AG10803 (cell line): ENCODE results near the gene DGKG.
A peak's percentile ranks its signal among the peaks of the same experiment; 100 is the strongest.

Experiments used
- DNase-seq: peaks from one replicate; pipeline ENCODE4 v3.0.0; 2010; ENCODE audit warnings: low read depth
- H3K4me3 ChIP-seq: 2 replicates; pipeline ENCODE4 v1.5.1; 2011; ENCODE audit warnings: mild to moderate bottlenecking, low read length, control low read depth
- TF ChIP-seq, protein P1 (sequence below): conservative IDR thresholded peaks from 2 replicates; pipeline ENCODE4 v1.5.1; 2011; ENCODE audit warnings: mild to moderate bottlenecking, low read length, control low read depth, inconsistent platforms

DGKG gene

DNA sequence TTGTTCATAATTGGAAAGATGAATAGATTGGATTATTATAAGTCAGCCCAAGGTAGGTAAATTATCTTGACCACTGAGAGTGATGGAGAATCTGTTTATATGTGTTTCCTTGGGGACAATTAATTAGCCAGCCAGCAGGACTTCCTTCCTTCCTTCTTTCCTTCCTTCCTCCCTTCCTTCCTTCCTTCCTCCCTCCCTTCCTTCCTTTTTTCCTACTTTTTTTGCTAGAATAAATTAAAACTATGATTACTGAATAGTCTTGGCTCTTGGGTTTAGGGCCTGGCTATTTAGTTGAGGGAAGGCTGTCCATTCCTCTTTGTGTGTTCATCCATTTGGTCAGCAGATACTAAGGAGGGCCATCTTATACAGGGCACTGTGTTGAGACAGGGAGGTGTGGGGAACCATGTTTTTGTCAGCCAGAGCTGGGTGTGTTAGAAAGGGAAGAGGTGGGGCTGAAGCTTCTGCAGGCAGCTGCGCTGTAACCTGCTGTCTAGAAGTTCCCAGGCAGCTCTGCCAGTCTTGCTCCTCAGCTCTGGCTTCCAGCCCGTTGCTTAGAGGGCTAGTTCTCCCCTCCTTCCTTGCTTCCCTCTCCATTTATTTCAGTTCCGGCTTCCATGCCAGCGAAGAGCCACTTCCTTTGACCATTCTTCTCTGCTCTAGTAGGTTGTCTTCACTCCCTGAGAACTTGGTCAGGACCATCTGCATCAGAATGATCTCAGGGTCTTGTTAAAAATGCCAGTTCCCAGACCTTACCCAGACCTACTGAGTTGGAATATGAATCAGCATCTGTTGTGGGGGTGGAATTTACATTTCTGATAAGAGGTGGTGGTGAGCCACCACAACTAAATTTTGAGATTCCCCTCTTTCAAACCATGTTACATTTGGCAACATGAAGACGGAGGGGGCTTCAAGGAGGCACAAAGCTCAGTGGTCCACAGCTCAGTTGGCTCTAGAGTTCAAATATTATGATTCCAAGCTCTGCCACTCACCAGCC, 113.9 kb downstream of the DGKG start:
- no peak overlapping the region for H3K4me3 ChIP-seq
- TF ChIP-seq, protein P1, sequence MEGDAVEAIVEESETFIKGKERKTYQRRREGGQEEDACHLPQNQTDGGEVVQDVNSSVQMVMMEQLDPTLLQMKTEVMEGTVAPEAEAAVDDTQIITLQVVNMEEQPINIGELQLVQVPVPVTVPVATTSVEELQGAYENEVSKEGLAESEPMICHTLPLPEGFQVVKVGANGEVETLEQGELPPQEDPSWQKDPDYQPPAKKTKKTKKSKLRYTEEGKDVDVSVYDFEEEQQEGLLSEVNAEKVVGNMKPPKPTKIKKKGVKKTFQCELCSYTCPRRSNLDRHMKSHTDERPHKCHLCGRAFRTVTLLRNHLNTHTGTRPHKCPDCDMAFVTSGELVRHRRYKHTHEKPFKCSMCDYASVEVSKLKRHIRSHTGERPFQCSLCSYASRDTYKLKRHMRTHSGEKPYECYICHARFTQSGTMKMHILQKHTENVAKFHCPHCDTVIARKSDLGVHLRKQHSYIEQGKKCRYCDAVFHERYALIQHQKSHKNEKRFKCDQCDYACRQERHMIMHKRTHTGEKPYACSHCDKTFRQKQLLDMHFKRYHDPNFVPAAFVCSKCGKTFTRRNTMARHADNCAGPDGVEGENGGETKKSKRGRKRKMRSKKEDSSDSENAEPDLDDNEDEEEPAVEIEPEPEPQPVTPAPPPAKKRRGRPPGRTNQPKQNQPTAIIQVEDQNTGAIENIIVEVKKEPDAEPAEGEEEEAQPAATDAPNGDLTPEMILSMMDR = no peak
- no peak for DNase-seq

DNA sequence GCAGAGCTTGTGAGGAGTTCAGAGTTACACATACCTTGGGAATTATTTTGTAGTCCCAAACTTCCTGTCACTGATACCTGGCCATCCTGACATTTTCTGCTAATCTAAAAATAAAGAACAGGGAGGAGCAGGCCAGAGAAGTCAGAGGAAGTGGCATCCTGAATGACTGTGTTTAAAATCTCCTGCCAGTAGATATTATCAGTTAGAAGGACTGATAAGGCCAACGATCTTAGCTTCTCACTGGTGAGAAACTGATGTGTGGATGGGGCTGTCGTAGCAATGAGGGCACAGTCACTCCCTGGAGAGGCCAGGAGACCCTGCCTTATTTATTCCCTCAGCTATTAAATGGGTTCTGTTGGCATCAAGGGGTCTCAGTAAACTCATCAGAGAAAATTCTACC, 115.1 kb downstream of the DGKG start:
- H3K4me3 ChIP-seq = no peak overlapping the region
- TF ChIP-seq, protein P1 = no peak
- no peak for DNase-seq

DNA sequence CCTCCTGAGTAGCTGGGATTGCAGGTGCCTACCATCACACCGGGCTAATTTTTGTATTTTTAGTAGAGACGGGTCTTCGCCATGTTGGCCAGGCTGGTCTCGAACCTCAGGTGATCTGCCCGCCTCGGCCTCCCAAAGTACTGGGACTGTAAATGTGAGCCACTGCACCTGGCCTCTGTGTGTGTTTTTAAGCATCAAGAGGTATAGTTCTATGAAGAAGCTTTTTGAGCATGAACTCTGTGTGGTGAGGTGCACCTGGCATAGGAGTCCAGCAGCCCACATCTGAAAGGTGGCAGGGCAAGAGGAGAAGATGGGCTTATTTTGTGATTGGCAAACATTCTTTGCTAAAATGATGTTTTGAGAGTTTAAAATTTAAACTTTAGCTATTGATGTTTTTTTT, 118.0 kb downstream of the DGKG start:
- no peak overlapping the region for H3K4me3 ChIP-seq
- DNase-seq = no peak
- TF ChIP-seq, protein P1 = no peak

DNA sequence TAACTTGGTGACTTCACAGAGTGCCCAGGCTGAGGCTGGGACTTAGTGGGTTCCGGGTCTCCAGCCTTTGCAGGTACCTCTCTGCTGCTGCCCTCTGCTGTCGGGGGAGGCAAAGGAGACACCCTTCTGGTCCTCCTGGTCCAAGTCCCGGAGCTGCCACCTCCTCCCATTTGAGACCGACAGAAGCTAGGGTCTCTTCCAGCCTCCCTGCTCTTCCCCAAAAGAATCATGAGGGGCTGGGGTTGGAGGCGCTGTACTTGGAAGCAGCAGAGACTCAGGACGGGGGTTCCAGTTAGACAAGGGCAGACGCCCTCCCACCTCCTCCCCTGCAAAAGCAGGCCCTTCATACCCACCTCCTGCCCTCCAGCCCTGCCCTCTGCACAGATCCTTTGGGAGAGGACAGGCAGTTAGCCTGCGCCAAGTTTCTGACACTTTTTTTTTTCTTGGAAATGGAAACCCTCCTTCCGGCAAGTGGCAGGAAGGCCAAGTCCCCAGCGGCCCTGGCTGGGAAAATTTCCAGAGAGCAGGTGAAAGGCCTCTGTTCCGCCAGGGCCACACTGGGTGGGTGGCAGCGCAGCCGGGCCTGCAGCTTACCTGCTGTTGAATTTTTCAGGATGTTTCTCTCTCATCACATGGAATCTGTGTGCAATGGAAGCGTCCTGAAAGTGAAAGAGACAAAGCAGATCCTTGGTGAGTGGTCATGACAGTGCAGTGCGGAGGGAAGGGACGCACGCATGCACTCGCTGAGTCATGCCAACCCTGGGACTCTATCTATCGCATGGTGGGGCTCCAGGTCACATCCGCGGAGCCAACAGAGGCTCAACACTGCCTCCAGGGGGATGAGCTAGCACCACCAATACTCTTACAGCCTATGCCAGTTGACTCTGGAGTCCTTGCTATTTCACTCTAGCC, 119.9 kb downstream of the DGKG start:
- peak; percentile 36 for DNase-seq
- TF ChIP-seq, protein P1 = peak; percentile 52
- no peak overlapping the region for H3K4me3 ChIP-seq

DNA sequence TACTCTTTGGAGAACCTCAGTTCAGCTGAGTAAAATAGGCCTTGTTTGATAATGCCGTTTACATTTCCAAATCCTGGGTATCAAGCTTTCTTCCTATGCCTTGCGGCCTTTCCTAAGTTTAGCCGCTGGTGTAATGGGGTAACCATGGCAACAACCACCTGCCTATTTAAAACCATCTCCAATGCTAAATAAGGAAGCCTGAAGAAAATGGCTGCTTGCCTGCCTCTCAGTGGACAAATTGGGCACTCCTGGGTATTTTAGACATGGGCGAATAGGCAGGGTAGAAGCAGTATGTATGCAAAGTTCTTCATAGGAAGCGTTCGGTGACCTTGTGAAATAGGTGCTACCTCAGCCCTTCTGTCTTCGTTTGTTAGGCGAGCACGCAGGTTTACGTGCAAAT, 122.7 kb downstream of the DGKG start:
- TF ChIP-seq, protein P1 = no peak
- no peak overlapping the region for H3K4me3 ChIP-seq
- no peak for DNase-seq

DNA sequence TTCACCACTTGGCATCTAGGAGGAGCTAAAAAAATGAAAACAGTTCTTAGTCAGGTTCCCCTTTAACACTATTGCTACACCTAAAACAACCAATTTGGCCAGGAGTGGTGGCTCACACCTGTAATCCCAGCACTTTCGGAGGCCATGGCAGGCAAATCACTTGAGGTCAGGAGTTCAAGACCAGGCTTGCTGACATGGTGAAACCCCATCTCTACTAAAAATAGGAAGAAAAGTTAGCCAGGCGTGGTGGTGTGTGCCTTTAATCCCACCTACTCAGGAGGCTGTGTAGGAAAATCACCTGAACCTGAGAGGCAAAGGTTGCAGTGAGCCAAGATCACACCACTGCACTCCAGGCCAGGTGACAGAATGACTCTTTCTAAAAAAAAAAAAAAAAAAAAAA, 124.1 kb downstream of the DGKG start:
- TF ChIP-seq, protein P1 = no peak
- no peak overlapping the region for H3K4me3 ChIP-seq
- DNase-seq = no peak
